ENCODE measurements around the gene RBBP4. TPM values are rescaled to one million over a fixed set of nuclear protein-coding genes. Genes with fewer than 3 reads are reported as not detected.
A peak's percentile ranks its signal among the peaks of the same experiment; 100 is the strongest.

Gene RBBP4
- total and polyA plus RNA-seq, 2 of the 13 experiments (the other 11 are each of a cell fraction or from before 2014, with no cell fraction given), result 64.4 to 166 TPM

- TF ChIP-seq ZNF609 (CRISPR knock-in tag; IDR thresholded peaks at IDR 0.05; ENCODE audit: borderline replicate concordance) (peak; percentile 57; the same call in 1 of the 2 replicates), ZNF644 (CRISPR knock-in tag; IDR thresholded peaks at IDR 0.05; ENCODE audit: low read depth) (peak; percentile 78), IRF2 (CRISPR knock-in tag; IDR thresholded peaks at IDR 0.05) (peak; percentile 72; the same call in 1 of the 2 replicates), HMGXB4 (CRISPR knock-in tag; IDR thresholded peaks at IDR 0.05; ENCODE audit: borderline replicate concordance in 1 of 2, low read depth in 1 of 2) (peak in 1 of 2 experiments; percentile 59; a peak in 1 of 4 replicates), ZFX (CRISPR knock-in tag; IDR thresholded peaks at IDR 0.05; ENCODE audit: low read depth) (peak; percentile 46; the same call in 1 of the 2 replicates), FOSL2 (CRISPR knock-in tag; IDR thresholded peaks at IDR 0.05) (peak; percentile 74), ZNF879 (CRISPR knock-in tag; IDR thresholded peaks at IDR 0.05) (no peak), ZNF143 (CRISPR knock-in tag; IDR thresholded peaks at IDR 0.05) (0 out of 2 replicates have a peak, but pooled peaks have one; percentile 17), ZNF382 (CRISPR knock-in tag; IDR thresholded peaks at IDR 0.05; ENCODE audit: borderline replicate concordance) (no peak), IKZF5 (CRISPR knock-in tag; IDR thresholded peaks at IDR 0.05) (peak; percentile 33; the same call in 1 of the 2 replicates), ELF3 (CRISPR knock-in tag; IDR thresholded peaks at IDR 0.05) (peak; percentile 38; the same call in 1 of the 2 replicates), NPAS2 (CRISPR knock-in tag; IDR thresholded peaks at IDR 0.05; ENCODE audit: borderline replicate concordance) (no peak), SAP130 (CRISPR knock-in tag; IDR thresholded peaks at IDR 0.05; ENCODE audit: low read depth) (peak; percentile 74), HNRNPUL1 (IDR thresholded peaks at IDR 0.05; ENCODE audit: low read depth, low read length) (no peak), GTF3A (CRISPR knock-in tag; conservative IDR thresholded peaks at IDR 0.05) (0 out of 2 replicates have a peak, but pooled peaks have one; percentile 75), ZNF430 (CRISPR knock-in tag; IDR thresholded peaks at IDR 0.05) (0 out of 2 replicates have a peak, but pooled peaks have one; percentile 25), ZFYVE20 (CRISPR knock-in tag; IDR thresholded peaks at IDR 0.05; ENCODE audit: borderline replicate concordance, low read depth) (no peak), ZNF841 (CRISPR knock-in tag; IDR thresholded peaks at IDR 0.05; ENCODE audit: borderline replicate concordance) (no peak), MIER2 (CRISPR knock-in tag; IDR thresholded peaks at IDR 0.05) (0 out of 2 replicates have a peak, but pooled peaks have one; percentile 39)
These were observed 63.3 kb downstream of the RBBP4 start (continued) for GRCh38 chr1:32714277-32714676.
